GM21786 (cell line): ENCODE results near the gene SLC25A11.
A peak's percentile ranks its signal among the peaks of the same experiment; 100 is the strongest.

Source experiments
- ATAC-seq: cut with Tn5 transposase; IDR thresholded peaks from one replicate; pipeline ENCODE4 v1.9.1; 2021; ENCODE audit not compliant: unreplicated experiment

Gene SLC25A11

GRCh38 chr17:4939796-4940554, at the start of gene SLC25A11, which contains the start of gene RNF167:
Gene SLC25A11 (minus strand): TSS chr17:4940046. CDS start chr17:4939910, 136 bp downstream.
Gene RNF167 (plus strand): TSS chr17:4940268. CDS start chr17:4940910, 642 bp downstream.
- peak; percentile 73 for ATAC-seq

- ATAC-seq: no peak
Observed at GRCh38 chr17:4987767-4988567, 48.1 kb upstream of the SLC25A11 start.

GRCh38 chr17:4986951-4987766, 47.3 kb upstream of the SLC25A11 start, which contains the start of gene CAMTA2:
Gene CAMTA2 (minus strand): TSS chr17:4987675. CDS start chr17:4986222, 1,453 bp downstream.
- ATAC-seq: peak; percentile 78

- no peak for ATAC-seq
Observed at GRCh38 chr17:4986403-4986802, 46.6 kb upstream of the SLC25A11 start.

GRCh38 chr17:4982305-4982704, 42.5 kb upstream of the SLC25A11 start:
- no peak for ATAC-seq

GRCh38 chr17:4980644-4981216, 40.9 kb upstream of the SLC25A11 start:
- ATAC-seq: no peak

GRCh38 chr17:4978726-4979125, 38.9 kb upstream of the SLC25A11 start:
- no peak for ATAC-seq

GRCh38 chr17:4974115-4974670, 34.3 kb upstream of the SLC25A11 start:
- ATAC-seq: no peak

GRCh38 chr17:4973256-4974114, 33.6 kb upstream of the SLC25A11 start:
- no peak for ATAC-seq

GRCh38 chr17:4972752-4973151, 32.9 kb upstream of the SLC25A11 start:
- no peak for ATAC-seq

GRCh38 chr17:4972322-4972721, 32.5 kb upstream of the SLC25A11 start:
- ATAC-seq: no peak

GRCh38 chr17:4971826-4972225, 32.0 kb upstream of the SLC25A11 start:
- no peak for ATAC-seq

GRCh38 chr17:4970273-4970672, 30.4 kb upstream of the SLC25A11 start:
- no peak for ATAC-seq

- no peak for ATAC-seq
Observed at GRCh38 chr17:4969551-4970173, 29.8 kb upstream of the SLC25A11 start.

- ATAC-seq: no peak
Observed at GRCh38 chr17:4969047-4969550, 29.3 kb upstream of the SLC25A11 start.

GRCh38 chr17:4968486-4969046, 28.7 kb upstream of the SLC25A11 start:
- no peak for ATAC-seq

GRCh38 chr17:4967539-4968485, 28.0 kb upstream of the SLC25A11 start, which contains the start of gene SPAG7:
Gene SPAG7 (minus strand): TSS chr17:4967817. CDS start chr17:4967804, 13 bp downstream.
- ATAC-seq: peak; percentile 56
